ENCODE measurements around the gene NFYA.
A peak's percentile ranks its signal among the peaks of the same experiment; 100 is the strongest.

NFYA gene

DNA sequence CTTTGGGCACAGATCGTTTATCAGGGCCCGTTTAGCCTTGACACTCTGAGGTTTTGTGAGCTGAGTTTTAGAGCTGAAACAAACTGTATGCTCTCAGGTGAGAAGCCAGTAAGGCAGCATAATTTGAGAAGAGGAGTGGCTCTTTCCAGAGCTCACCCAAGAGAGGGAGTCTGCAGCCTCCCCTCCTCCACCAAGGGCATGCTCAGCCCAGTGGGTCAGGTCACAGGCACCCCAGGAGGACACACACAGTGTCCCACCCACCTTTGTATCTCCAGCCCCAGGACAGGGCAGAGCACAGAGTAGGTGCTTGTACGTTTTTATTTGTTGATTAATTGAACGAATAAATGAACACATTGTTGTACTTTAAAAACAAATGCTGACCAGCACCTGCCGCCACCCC lies 27.1 kb upstream of the NFYA start:
- no peak for DNase-seq (ENCODE audit: extremely low read depth in 1 of 2, low read depth in 1 of 2)

DNA sequence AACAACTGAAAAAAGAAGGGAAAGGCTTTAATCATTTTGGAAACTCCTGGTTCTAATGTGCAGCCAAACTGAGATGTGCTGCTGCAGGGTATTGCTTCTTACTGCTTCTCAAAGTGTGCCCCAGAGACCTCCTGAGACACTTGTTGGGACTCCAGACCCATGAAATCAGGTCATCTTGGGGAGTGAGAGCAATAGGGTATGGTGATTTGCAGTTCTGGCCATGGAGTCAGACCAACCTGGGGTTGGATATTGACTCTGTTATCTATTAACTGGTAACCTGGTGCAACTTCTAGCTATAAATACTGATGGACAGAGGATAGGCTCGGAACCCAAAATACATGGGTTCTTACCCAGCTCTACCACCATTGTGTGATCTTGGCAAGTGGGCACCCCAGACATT lies 26.7 kb upstream of the NFYA start:
- DNase-seq (ENCODE audit: extremely low read depth in 1 of 2, low read depth in 1 of 2) = no peak

DNA sequence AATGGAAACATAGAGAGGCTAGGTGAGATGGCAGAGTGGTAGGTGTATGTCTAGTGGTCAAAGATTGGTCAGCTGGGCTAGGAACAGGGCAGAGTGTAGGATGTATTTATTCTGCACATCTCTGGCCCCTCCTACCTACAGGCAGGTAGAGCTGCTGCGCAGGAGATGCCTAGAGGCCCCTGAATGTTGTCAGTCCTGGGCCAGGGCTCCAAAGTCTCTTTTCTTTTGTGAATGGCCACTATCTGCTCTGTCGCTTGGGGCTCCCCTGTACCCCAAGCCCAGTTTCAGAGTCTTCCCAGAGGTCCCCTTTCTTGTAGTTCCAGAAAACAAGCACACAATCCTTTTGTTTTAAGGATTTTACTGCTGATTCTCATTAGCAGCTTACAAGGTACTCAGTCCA lies 25.5 kb upstream of the NFYA start:
- no peak for DNase-seq (ENCODE audit: extremely low read depth in 1 of 2, low read depth in 1 of 2)

DNA sequence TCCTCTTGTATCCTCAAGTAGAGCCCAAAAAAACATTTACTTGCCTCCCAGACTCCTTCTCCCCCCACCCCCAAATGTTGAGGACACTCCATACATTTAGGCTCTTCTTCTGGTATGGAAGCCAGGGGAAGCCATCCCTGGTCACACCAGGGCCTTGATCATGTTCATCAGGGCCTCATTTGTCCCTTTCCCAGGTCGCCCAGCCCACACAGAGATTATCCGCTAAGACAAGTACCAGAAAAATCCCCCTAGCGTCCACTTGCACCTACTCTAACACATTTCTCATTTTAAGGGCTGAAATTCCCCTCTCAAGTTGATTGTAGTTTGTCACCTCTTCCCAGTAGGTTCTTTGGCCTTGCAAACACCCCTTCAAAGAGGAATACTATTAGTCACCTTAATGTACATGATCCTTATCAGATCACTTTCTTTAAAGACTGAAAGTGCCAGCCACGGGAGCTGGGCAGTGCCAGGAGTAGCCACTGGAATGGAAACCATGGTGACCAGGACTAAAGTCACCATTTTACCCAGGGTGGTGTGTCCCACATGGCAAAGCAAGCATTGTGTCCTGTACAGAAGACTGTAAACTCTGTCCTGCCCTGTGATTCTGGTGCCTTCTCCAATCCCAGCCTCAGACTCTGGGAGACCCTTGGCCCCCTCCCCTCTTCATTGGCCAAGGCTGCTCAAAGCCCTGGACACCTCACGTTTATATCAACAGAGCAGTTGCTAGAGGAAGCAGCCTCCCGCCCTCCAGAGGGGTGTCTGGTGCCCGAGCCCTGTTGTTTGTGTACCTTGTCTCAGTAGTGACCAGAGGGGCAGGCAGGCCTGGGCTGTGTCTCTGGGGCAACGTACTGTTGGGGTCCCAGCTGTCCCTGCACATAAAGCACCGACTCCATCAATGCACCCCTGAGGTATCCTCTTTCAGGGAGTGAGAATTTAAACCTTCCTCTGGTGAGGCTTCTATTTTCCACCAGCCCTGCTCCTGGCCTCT lies 24.7 kb upstream of the NFYA start:
- DNase-seq (ENCODE audit: extremely low read depth in 1 of 2, low read depth in 1 of 2) = no peak

DNA sequence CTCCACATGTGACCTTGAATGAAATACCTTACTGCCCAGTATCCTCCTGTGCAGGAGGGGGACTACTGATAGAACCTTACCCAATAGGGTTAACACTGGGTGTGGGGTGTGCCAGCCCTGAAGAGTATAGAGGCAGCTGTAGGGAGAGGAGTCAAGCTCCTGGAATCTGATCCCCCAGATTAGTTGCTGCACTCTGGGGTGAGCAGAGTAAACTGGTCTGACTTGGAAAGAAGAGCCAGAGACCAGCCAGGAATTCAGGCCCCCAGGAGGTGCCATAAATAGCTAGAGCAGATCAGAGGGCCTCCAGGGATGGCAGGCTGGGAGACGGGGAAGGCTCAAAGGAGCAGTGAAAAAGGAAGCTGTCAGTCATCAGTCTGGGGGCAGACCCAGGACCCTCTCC lies 23.3 kb upstream of the NFYA start:
- no peak for DNase-seq (ENCODE audit: extremely low read depth in 1 of 2, low read depth in 1 of 2)

DNA sequence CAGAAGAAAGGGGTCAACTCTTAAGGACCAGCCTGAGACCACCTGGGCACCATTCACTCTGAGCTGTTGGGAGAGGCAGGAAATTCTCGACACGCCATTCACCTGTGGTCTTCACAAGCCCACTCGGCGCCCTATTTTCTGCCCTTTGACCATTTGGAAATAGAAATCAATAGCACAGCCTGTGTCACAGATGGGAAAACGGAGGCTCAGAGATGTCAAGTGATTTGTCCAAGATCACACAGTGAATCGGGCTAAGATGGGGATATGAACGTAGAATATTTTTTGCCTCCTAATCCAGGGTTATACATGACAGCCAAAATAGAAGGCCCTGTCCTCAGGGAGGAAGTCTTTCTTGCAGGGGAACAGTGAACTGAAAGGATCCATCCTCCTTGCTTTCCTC lies 22.8 kb upstream of the NFYA start:
- no peak for DNase-seq (ENCODE audit: extremely low read depth in 1 of 2, low read depth in 1 of 2)

DNA sequence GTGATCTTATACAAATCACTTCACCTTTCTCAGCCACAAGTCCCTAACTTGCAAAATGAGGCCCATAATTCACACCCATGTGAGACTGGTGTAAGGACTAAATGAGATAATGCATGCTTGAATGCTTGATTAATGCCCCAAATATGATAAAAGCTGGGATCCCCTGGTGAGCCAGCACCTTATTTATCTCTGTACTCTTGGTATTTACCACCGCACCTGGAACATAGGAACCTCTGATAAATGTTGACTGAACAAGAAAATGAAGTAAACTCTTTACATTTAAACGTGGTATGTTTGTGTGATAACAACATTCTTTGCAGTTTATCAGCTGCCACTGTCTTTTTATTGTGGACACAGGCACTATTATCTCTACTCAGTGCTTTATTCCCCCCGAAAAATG lies 22.2 kb upstream of the NFYA start:
- DNase-seq (ENCODE audit: extremely low read depth in 1 of 2, low read depth in 1 of 2) = no peak

DNA sequence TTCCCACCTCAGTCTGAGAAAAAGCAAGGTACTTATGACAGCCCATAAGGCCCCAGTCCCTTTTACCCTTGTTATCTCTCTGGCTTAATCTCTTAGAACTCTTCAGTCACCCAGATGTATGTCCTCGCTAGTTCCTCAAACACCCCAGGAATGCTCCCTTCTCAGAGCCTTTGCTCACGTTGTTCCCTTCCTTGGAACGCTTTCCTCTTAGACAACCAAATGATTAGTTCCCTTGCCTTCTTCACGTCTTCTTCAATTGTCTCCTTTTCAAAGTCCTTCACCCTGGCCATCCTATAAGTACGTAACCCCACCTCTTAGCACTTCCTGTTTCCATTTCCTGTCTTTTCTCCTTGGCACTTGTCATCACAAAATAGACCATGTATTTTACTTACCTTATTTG lies 20.9 kb upstream of the NFYA start:
- no peak for DNase-seq (ENCODE audit: extremely low read depth in 1 of 2, low read depth in 1 of 2)

DNA sequence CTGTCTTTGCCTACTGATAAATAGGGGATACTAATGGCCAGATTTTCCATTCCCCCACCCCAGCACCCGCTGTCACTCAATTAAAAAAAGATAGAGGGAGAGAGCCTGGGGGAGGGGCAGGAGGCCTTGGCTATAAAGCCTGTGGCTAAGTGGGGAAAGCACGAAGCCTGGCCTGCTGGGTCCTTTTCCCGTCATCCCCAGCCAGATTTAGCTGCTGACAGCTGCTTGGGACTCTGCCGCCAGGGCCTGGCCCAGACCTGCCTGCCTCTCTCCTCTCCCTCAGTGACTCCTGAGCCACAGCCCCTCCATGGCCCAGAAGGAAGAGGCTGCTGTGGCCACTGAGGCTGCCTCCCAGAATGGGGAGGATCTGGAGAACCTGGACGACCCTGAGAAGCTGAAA lies 19.7 kb upstream of the NFYA start, which contains the start of gene APOBEC2:
Gene APOBEC2 (plus strand): TSS at position 162 of the 400 bp plus-strand sequence. CDS start 146 bp downstream, at position 308.
- no peak for DNase-seq (ENCODE audit: extremely low read depth in 1 of 2, low read depth in 1 of 2)

DNA sequence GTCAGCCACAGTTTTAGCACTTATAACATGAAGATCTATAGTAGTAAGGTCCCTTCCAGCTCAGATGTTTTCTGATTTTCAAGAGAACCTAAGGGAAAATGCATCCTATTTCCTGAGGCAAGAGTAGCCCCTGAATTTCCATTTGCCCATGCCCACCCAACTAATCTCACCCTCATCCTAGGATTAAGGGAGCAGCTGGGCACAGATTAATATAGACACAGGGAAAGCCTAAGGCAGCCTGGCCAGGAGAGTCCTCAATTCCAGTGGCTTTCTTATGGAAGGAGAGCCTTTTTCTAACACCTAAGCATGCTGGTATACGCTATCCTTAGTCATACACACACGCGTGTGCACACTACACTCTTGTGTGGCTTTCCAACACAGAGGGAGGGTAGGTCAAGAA lies 18.3 kb upstream of the NFYA start:
- DNase-seq (ENCODE audit: extremely low read depth in 1 of 2, low read depth in 1 of 2) = no peak

DNA sequence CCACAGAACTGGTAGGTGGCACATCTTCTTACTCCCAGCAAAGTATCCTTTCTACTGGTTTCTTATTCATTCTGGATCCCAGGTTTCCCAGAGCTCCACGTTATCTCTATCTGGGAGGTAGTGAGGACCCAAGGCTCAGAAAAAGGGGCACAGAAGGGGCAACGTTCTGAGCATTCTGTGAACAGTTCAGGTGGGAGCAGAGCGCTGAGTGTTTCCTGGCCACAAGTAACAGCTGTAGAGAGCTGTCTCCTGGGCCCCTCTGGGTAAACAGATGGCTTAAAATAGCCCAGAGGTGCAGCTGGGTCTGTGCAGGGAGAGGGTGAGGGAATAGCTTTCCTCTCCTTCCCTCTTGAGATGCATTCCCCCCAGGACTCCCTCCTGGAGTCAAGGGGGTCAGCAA lies 17.6 kb upstream of the NFYA start:
- no peak for DNase-seq (ENCODE audit: extremely low read depth in 1 of 2, low read depth in 1 of 2)

DNA sequence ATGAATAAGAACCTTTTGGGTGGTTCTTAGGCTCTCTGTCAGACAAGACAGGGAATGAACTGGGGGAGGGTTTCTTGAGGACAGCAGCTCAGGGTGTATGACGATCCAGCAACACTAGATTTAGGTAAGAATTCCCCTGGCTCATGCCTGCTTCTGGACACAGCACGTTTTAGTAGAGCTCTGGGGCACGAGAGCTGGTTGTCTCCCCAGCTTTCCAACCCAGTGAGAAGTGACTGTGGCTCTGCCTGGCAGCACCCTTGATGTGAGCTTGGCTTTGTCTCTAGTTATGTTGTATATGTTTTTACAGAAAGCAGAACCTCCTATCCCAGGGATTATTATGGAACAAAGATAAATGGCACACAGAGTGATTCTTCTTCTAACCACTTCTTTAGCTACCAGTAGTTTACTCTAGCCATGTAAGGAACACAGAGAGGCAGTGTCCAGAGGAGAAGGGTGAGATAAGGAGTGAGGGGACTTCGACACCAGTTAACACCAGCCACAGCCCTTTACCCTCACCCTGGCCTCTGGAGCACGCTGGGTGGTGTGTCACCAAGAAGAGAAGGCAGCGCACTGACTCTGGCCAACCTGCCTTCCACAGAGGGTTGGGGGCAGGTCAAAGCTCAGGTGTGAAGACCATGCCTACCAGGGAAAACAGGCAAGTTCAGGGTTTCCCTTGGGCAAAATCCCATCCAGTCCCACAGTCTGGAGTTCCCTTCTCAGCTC lies 15.8 kb upstream of the NFYA start:
- DNase-seq (ENCODE audit: extremely low read depth in 1 of 2, low read depth in 1 of 2) = no peak

DNA sequence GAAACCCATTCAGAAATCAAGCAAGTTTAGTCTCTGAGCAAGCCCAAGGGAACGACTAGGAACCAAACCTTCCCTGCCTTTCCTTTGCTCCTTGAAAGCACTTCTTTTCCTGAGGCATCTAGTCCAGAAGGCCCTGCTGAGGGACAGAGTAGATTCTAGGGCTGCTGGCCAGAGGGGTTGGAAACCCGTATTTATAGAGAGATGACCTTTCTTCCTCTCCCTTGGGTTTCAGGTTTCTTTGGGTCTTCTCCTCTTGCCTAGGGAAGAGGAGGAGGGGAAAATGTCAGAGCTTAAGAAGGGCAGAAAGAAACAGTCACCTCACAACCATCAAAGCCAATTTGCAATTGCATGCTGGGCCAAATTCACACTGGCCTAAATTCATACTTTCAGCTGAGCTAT lies 14.0 kb upstream of the NFYA start:
- no peak for DNase-seq (ENCODE audit: extremely low read depth in 1 of 2, low read depth in 1 of 2)

DNA sequence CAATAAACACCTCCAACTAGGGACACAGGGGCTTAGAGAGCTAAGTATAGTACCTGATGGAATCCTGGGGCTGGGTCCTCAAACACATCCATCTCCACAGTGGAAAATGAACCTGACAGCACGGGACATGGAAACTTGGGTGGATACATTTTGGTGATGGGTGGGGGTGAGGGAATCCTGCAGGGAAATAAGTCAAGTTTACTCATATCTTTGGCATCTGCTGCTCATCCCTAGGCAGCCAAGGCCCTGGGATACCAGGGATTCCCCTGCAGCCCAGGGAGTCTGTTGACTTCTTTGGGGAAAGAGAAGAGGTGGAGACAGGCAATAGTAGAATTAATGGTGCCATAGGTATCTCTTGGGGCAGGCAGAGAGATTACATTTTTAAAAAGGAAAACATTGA lies 13.2 kb upstream of the NFYA start:
- DNase-seq (ENCODE audit: extremely low read depth in 1 of 2, low read depth in 1 of 2) = no peak

DNA sequence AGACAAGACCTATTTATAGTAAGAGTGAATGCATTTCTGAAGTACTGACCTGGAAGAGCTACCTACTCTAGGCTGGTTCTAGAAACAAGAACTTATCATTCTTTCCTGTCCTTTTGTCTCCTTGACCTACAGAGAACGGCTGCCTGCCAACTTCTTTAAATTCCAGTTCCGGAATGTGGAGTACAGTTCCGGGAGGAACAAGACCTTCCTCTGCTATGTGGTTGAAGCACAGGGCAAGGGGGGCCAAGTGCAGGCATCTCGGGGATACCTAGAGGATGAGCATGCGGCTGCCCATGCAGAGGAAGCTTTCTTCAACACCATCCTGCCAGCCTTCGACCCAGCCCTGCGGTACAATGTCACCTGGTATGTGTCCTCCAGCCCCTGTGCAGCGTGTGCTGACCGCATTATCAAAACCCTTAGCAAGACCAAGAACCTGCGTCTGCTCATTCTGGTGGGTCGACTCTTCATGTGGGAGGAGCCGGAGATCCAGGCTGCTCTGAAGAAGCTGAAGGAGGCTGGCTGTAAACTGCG lies 11.5 kb upstream of the NFYA start:
- DNase-seq (ENCODE audit: extremely low read depth in 1 of 2, low read depth in 1 of 2) = no peak

DNA sequence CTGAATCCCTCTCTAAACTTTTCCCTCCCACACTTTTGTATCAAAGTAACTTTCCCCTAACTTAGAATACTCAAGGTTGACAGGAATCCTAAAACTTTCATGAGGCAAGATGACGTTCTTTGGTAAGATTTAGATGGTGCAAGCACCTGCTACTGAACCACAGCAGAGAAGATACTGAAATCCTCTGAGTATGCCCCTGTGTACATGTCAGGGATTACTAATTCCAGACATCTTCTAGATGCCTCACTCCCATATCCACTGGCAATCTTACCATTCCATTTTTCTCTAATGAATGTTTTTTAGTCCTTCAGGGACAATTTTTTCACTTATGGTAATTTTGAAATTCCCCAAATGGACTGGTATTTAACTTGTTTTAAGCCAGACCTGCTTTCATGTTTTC lies 10.7 kb upstream of the NFYA start:
- no peak for DNase-seq (ENCODE audit: extremely low read depth in 1 of 2, low read depth in 1 of 2)

DNA sequence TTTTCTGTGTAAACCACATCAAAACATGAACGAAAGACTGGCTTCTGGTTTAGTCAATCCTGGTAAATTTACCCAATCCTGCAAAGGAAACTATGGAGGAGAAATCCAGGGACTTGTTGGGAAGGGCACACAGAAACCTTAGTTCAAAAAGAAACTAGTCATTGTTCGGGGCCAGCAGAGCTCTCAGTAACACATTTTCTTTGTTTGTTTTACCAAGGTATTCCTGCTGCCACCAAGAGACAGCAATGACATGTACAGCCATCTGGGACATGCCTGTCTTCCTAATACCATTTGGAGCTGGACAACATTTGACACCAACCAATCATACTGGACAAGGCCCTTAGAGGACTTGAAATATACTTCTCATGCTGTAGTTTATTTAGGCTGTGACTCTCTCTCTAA lies 8.9 kb upstream of the NFYA start:
- DNase-seq (ENCODE audit: extremely low read depth in 1 of 2, low read depth in 1 of 2) = no peak

DNA sequence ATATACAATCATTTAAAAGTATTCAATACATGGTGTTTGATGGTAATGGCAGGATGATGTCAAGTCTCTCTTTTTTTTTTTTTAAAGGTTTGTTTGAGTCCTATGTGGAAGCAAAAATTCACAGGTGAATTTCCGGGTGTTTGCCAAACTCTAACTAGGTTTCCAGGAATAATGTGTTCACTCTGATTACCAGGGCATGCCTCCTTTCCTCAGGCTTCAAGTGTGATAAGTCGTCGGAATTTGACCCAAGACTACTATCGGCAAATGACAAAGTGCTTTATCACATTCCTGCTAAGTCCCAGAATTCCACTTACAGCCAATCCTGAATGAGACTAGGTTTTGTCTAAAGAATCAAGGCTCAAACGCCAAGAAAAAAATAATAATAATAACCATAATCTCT lies 7.9 kb upstream of the NFYA start:
- no peak for DNase-seq (ENCODE audit: extremely low read depth in 1 of 2, low read depth in 1 of 2)

DNA sequence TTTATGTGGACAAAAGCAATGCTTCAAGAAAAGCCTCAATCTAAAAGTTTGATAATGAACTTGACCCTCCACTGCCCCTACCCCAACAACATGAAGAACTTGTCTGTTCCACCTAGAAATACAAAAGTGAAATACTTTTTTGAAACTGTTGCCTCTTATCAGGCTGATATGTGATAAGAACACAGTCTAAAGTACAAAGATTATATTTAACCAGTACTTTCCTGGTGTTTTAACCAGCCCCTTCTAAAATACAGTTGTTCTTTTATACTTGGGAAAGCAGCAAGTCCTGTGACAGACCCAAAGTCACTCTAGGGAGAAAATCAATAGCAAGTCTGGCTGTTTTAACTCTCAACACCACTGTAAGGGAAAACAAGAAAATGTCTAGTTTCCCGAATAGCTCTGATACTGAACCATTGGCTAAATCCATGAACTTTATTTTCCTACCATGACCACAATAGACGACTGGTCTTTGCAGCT lies 7.2 kb upstream of the NFYA start:
- DNase-seq (ENCODE audit: extremely low read depth in 1 of 2, low read depth in 1 of 2) = no peak

DNA sequence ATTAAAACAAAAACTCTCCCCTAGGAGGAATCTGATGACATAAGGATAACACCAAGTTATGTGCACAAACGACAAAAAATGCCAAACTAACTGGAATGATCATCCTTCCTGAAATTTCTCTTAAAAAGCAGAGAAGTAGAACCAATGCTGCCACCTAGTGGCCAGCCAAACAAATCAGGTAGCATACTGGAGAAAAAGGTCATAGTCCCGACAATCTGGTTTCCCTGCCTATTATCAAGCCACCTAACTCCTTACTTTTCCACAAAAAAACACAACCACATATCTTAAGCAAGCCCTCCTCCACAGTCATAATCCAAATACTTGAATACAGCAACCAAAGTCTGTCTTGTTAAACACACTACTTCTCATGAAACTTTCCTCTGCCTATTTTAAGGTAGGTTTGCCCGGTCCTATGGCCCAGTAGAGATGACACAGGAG lies 5.9 kb upstream of the NFYA start:
- peak; percentile 4 to 37 for DNase-seq (ENCODE audit: extremely low read depth in 1 of 2, low read depth in 1 of 2)

DNA sequence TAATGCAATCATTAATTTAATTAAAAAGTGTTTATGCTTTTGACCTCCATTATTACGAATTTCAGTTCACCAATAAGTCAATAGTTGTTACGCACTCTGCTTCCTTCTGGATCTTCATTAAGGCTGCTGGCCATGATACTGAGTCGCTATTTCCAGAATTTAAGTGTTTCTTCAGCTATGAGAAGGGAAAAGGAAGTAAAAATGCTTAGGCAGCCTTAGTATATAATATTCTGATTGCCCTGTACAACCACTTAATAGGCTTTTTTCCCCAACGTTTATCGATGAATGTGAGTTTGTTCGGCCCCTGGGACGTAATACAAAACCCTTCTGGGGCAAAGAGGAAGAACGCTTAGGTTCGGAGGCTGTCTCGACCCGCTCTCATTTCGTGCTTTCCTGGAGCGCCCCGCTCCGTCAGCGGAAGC lies 1.3 kb upstream of the NFYA start:
- DNase-seq (ENCODE audit: extremely low read depth in 1 of 2, low read depth in 1 of 2) = peak in 1 of 2 donors; percentile 55
